GM18951 (cell line): Measurements from ENCODE around the gene SH2D3A.
A peak's percentile ranks its signal among the peaks of the same experiment; 100 is the strongest.
"Not testable (repeated sequence)": the region's sequence is repeated elsewhere in the genome, so short reads cannot be mapped to it uniquely, and the experiment has no call there.

ENCODE experiments used
- POLR2A ChIP-seq: IDR thresholded peaks from 4 replicates; pipeline ENCODE4 v1.6.1; 2011; ENCODE audit warnings: mild to moderate bottlenecking; ENCODE audit not compliant: insufficient read length, insufficient read depth; ENCODE audit errors: extremely low read depth
- in situ Hi-C: fragments of 300-500 bp; cut with MboI; formaldehyde crosslinking; loops from one replicate; pipeline ENCODE4 v1.12.0; 2022; ENCODE audit warnings: low sequenced_read_pairs, mixed read lengths, inconsistent platforms; ENCODE audit not compliant: unreplicated experiment

SH2D3A gene

DNA sequence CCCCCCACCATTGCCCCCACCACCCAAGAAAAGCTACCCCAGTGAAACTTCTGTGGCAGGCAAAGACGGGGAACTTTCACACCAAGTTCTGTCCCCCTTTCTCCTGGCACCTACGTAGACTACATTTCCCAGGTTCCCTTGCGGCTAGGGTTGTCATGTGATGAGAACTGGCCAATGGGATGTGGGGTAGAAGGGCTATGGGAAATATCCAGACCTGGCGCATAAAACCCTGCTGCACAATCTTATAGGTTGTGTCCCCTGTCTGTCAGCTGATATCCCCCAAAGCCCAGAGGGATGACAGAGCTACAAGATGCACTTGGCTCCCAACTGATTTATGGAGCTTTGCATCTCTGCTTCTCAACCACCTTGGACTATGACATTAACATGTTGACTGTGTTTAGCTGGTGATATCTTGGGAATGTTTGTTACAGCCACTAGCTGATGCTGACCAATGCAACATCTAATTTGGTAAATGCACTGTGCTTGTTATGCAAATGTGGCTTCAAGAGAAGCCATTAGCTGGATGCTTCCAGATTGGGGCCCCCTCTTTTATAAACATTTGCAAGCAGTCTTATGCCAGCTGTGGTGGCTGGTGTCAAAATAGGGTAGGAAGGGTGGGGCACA is 6.1 kb downstream of the SH2D3A start:
- no peak for TF ChIP-seq POLR2A
- in situ Hi-C loops, result no loop called here

DNA sequence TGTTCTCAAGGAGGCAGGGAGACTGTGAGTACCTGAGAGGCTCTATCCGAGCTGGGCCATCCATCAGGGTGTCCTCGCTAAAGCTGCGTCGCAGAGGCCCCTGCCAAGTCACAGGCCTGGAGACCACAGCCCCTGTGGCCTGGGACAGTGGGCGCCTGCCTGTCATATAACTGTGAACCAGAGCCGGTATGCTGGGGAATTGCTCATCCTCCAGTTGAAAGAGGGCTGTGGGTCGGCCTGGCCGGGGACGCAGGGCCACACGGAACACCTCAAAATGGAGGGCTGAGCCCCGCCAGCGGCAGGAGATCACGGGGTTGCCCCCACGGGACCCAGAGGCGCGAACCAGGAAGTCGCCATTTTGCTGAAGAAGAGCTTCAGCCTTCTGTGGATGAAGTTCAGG is 6.6 kb downstream of the SH2D3A start:
- in situ Hi-C loops, result no loop called here
- TF ChIP-seq POLR2A, result no peak

- in situ Hi-C loops, result loop anchor here (5.0 kb wide), 1 partner anchor 97 kb away; no protein-coding TSS in a partner anchor
- TF ChIP-seq POLR2A, result no peak
Observed at GRCh38 chr19:6754653-6755463, 12.4 kb downstream of the SH2D3A start.

GRCh38 chr19:6754136-6754535 is 13.1 kb downstream of the SH2D3A start:
- TF ChIP-seq POLR2A, result no peak
- in situ Hi-C loops, result loop anchor here (5.0 kb wide), 1 partner anchor 98 kb away; no protein-coding TSS in a partner anchor

GRCh38 chr19:6753178-6754031 is 13.8 kb downstream of the SH2D3A start:
- in situ Hi-C loops, result loop anchor here (5.0 kb wide), 1 partner anchor 99 kb away; no protein-coding TSS in a partner anchor
- TF ChIP-seq POLR2A, result peak; percentile 53

DNA sequence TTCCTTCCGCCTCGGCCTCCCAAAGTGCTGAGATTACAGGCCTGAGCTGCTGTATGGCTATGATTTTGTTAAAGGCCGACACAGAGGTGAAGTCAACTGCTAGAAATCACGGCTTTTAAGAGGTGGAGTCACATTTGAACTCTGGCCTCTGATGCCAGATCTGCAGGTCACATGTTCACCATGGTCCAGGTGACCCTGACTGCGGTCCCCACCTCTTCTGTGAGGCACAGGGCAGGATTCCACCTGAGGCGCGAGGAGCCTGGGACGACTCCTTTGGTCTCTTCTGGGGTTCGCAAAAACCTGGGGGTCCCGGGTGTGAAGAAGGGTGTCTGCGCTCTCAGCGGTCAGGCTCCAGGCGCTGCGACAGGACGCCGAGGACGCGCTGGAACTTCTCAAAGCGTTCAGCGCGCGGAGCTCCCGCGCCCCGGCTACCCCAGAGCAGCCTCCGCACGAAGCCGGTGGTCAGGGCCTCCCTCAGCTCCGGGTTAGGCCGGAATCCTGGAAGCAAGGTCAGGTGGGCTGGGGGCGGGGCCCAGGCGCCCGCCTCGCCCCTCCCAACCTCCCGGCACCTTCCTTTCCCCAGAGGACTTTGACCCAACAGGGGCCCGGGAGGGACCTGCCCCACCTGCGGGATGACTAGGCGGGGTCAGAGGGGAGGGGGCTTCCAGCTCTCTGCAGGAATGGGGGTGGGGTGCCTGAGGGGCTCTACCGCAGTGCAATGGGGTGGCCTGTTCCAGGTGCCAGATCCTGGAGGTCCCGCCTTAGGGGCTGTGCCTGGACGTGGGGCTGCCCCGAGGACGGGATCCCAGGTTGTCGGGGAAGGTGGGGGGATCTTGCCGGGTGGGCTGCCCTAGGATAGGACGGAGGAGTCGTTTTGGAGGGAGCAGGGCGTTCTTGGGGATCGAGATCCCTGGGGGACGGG is 14.7 kb downstream of the SH2D3A start:
- in situ Hi-C loops, result loop anchor here (5.0 kb wide), 1 partner anchor 100 kb away; no protein-coding TSS in a partner anchor
- no peak for TF ChIP-seq POLR2A

DNA sequence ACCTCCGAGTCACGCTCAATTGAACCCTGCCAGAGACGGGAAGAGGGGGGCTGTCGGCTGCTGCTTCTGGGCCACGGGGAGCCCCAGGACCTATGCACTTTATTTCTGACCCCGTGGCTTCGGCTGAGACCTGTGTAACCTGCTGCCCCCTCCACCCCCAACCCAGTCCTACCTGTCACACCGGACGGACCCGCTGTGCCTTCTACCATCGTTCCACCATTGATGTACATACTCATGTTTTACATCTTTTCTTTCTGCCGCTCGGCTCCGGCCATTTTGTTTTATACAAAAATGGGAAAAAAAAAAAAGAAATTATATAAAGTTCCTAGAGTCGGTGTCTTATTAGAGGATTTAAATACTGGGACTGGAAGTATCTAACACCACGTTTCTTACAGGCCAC is 16.0 kb downstream of the SH2D3A start:
- no peak for TF ChIP-seq POLR2A
- in situ Hi-C loops, result loop anchor here (5.0 kb wide), 1 partner anchor 101 kb away; no protein-coding TSS in a partner anchor

DNA sequence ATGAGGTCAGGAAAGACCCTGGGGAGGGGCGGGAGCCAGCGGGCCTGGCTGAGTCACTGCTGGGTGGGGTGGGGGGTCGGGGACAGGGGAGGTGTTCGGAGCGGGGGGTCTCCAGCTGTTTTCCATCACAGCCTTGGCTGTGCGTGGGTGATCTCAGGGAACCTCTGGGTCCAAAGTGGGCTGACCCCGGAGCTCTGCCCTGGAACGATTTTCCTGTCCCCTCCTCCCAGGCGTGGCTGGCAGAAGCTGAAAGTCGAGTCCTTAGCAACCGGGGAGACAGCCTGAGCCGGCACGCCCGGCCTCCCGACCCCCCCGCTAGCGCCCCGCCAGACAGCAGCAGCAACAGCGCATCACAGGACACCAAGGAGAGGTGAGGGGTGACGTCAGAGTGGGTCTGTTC is 17.2 kb downstream of the SH2D3A start:
- no peak for TF ChIP-seq POLR2A
- in situ Hi-C loops, result loop anchor here (5.0 kb wide), 1 partner anchor 102 kb away; no protein-coding TSS in a partner anchor

GRCh38 chr19:6748543-6748942 is 18.7 kb downstream of the SH2D3A start:
- in situ Hi-C loops, result not testable (repeated sequence)

- no peak for TF ChIP-seq POLR2A
- in situ Hi-C loops, result no loop called here
Observed at GRCh38 chr19:6745965-6746364, 21.3 kb downstream of the SH2D3A start.

DNA sequence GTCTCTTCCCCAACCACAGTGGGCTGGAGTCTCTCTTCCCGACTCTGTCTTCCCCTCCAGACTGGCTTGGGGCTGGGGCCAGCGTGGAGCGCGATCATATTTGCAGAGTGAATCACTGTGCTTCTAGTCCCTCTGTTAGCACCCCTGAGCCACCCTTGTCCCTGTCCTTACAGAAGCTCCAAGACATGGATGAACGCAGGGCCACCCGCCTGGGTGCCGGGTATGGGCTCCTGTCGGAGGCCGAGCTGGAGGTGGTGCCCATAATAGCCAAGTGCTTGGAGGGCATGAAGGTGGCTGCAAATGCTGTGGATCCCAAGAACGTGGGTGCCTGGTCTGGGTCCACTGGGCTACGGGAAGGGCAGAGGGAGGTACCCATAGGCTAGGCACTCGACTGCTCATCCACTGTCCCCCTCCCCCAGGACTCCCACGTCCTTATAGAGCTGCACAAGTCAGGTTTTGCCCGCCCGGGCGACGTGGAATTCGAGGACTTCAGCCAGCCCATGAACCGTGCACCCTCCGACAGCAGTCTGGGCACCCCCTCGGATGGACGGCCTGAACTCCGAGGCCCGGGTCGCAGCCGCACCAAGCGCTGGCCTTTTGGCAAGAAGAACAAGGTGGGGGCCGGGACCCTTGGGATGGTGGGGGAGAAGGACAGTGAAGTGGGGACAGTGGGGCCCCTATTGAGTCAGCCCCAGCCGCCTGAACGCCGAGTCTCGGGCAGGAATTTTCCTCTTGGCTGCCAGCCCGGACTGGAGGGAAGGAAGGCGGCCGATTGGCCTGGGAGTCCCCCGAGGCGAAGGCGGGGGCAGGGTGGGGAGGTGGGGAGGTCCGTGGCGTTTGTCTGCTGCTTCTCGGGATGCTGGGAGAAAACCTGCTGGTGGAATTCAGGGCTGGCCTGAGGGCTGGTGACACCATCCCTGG is 22.6 kb downstream of the SH2D3A start:
- no peak for TF ChIP-seq POLR2A
- in situ Hi-C loops, result no loop called here
